HUES48 (cell line): ENCODE data around the gene AFF3.
"Not testable (repeated sequence)": the region's sequence is repeated elsewhere in the genome, so short reads cannot be mapped to it uniquely, and the experiment has no call there.

Experiments used
- H3K27ac ChIP-seq: one replicate; pipeline ENCODE4 v1.7.0; 2013; ENCODE audit warnings: low read depth, low read length, inconsistent platforms
- H3K27me3 ChIP-seq: 2 replicates; pipeline ENCODE4 v1.6.1; 2013; ENCODE audit warnings: mild to moderate bottlenecking, low read length; ENCODE audit not compliant: control insufficient read depth, insufficient read depth
- H3K36me3 ChIP-seq: 2 replicates; pipeline ENCODE4 v1.6.1; 2013; ENCODE audit warnings: low read length; ENCODE audit not compliant: control insufficient read depth, insufficient read depth
- H3K4me1 ChIP-seq: 2 replicates; pipeline ENCODE4 v1.6.1; 2013; ENCODE audit warnings: mild to moderate bottlenecking, low read length; ENCODE audit not compliant: control insufficient read depth, insufficient read depth
- H3K4me3 ChIP-seq: 2 replicates; pipeline ENCODE4 v1.5.1; 2013; ENCODE audit warnings: mild to moderate bottlenecking, low read depth, low read length
- H3K9ac ChIP-seq: 2 replicates; pipeline ENCODE4 v1.6.1; 2013; ENCODE audit warnings: mild to moderate bottlenecking, low read depth, low read length, moderate library complexity
- H3K9me3 ChIP-seq: 2 replicates; pipeline ENCODE4 v1.6.1; 2013; ENCODE audit warnings: low read length; ENCODE audit not compliant: control insufficient read depth, insufficient read depth

Gene AFF3

GRCh38 chr2:100126201-100126600, 16.2 kb downstream of the AFF3 start:
- H3K27ac ChIP-seq = no peak overlapping the region
- H3K4me1 ChIP-seq = no peaks in the 10 kb centered on the region
- H3K9ac ChIP-seq = no peak overlapping the region
- H3K4me3 ChIP-seq = no peak overlapping the region
- no peaks in the 10 kb centered on the region for H3K9me3 ChIP-seq
- H3K36me3 ChIP-seq = no peaks in the 10 kb centered on the region
- H3K27me3 ChIP-seq = peaks cover 67% of the 10 kb centered on the region

GRCh38 chr2:100125626-100126025, 16.8 kb downstream of the AFF3 start:
- Histone ChIP-seq H3K9me3 (no peaks in the 10 kb centered on the region), H3K27ac (no peak overlapping the region), H3K4me3 (no peak overlapping the region), H3K4me1 (no peaks in the 10 kb centered on the region), H3K27me3 (peaks cover 72% of the 10 kb centered on the region), H3K36me3 (no peaks in the 10 kb centered on the region), H3K9ac (no peak overlapping the region)

- H3K9ac ChIP-seq = no peak overlapping the region
- H3K27me3 ChIP-seq = peaks cover 75% of the 10 kb centered on the region
- H3K4me3 ChIP-seq = no peak overlapping the region
- H3K36me3 ChIP-seq = no peaks in the 10 kb centered on the region
- H3K9me3 ChIP-seq = no peaks in the 10 kb centered on the region
- no peaks in the 10 kb centered on the region for H3K4me1 ChIP-seq
- no peak overlapping the region for H3K27ac ChIP-seq
Measured at GRCh38 chr2:100124761-100125160, 17.6 kb downstream of the AFF3 start.

- Histone ChIP-seq H3K9ac (no peak overlapping the region), H3K4me1 (no peaks in the 10 kb centered on the region), H3K9me3 (peaks cover 10% of the 10 kb centered on the region), H3K4me3 (no peak overlapping the region), H3K36me3 (no peaks in the 10 kb centered on the region), H3K27ac (no peak overlapping the region), H3K27me3 (peaks cover 98% of the 10 kb centered on the region)
Measured at GRCh38 chr2:100121124-100121718, 21.2 kb downstream of the AFF3 start.

GRCh38 chr2:100119235-100119634, 23.2 kb downstream of the AFF3 start:
- H3K27me3 ChIP-seq = peaks cover 98% of the 10 kb centered on the region
- H3K9ac ChIP-seq = no peak overlapping the region
- no peak overlapping the region for H3K4me3 ChIP-seq
- H3K9me3 ChIP-seq = peaks cover 10% of the 10 kb centered on the region
- no peak overlapping the region for H3K27ac ChIP-seq
- H3K36me3 ChIP-seq = no peaks in the 10 kb centered on the region
- H3K4me1 ChIP-seq = no peaks in the 10 kb centered on the region

- Histone ChIP-seq H3K4me1 (no peaks in the 10 kb centered on the region), H3K27ac (no peak overlapping the region), H3K9me3 (peaks cover 10% of the 10 kb centered on the region), H3K27me3 (peaks cover 97% of the 10 kb centered on the region), H3K36me3 (no peaks in the 10 kb centered on the region), H3K9ac (no peak overlapping the region), H3K4me3 (no peak overlapping the region)
Measured at GRCh38 chr2:100113990-100114433, 28.4 kb downstream of the AFF3 start.

GRCh38 chr2:100110614-100111000, 31.8 kb downstream of the AFF3 start:
- H3K27me3 ChIP-seq = peaks cover 95% of the 10 kb centered on the region
- no peak overlapping the region for H3K27ac ChIP-seq
- H3K4me3 ChIP-seq = no peak overlapping the region
- no peaks in the 10 kb centered on the region for H3K9me3 ChIP-seq
- no peak overlapping the region for H3K9ac ChIP-seq
- no peaks in the 10 kb centered on the region for H3K36me3 ChIP-seq
- H3K4me1 ChIP-seq = peaks cover 15% of the 10 kb centered on the region

GRCh38 chr2:100109986-100110613, 32.3 kb downstream of the AFF3 start:
- no peak overlapping the region for H3K4me3 ChIP-seq
- H3K27me3 ChIP-seq = peaks cover 95% of the 10 kb centered on the region

GRCh38 chr2:100108648-100109020, 33.8 kb downstream of the AFF3 start:
- Histone ChIP-seq H3K4me1 (peaks cover 18% of the 10 kb centered on the region), H3K27me3 (peaks cover 87% of the 10 kb centered on the region)
- H3K36me3 ChIP-seq, H3K27ac ChIP-seq, H3K4me3 ChIP-seq, H3K9me3 ChIP-seq, H3K9ac ChIP-seq: not testable (repeated sequence)

More at GRCh38 chr2:100109986-100110613, 32.3 kb downstream of the AFF3 start:
- H3K9me3 ChIP-seq = no peaks in the 10 kb centered on the region
- no peaks in the 10 kb centered on the region for H3K36me3 ChIP-seq
- peaks cover 18% of the 10 kb centered on the region for H3K4me1 ChIP-seq
- H3K9ac ChIP-seq = no peak overlapping the region
- H3K27ac ChIP-seq = no peak overlapping the region

- Histone ChIP-seq H3K27ac (no peak overlapping the region), H3K4me1 (peaks cover 18% of the 10 kb centered on the region), H3K27me3 (peaks cover 87% of the 10 kb centered on the region), H3K4me3 (no peak overlapping the region), H3K36me3 (no peaks in the 10 kb centered on the region), H3K9me3 (no peaks in the 10 kb centered on the region), H3K9ac (no peak overlapping the region)
Measured at GRCh38 chr2:100107906-100108647, 34.3 kb downstream of the AFF3 start.

- H3K9ac ChIP-seq = no peak overlapping the region
- H3K27ac ChIP-seq = no peak overlapping the region
- no peak overlapping the region for H3K4me3 ChIP-seq
- H3K9me3 ChIP-seq = no peaks in the 10 kb centered on the region
- H3K27me3 ChIP-seq = peaks cover 84% of the 10 kb centered on the region
- H3K4me1 ChIP-seq = peaks cover 18% of the 10 kb centered on the region
- no peaks in the 10 kb centered on the region for H3K36me3 ChIP-seq
Measured at GRCh38 chr2:100107440-100107839, 35.0 kb downstream of the AFF3 start.
